GM12891 (cell line): ENCODE data around the gene TTLL6.

Source experiments
- DNase-seq: peaks from one replicate; pipeline ENCODE4 v3.0.0; 2011; ENCODE audit warnings: low spot score; ENCODE audit not compliant: insufficient read length
- FAIRE-seq: peaks from 2 replicates; lab custom pipeline; 2011; peaks lifted over from hg19 to GRCh38; lab: Jason Lieb, UNC
- PAX5 ChIP-seq: IDR thresholded peaks from 2 replicates; pipeline ENCODE4 v1.6.1; 2011; ENCODE audit warnings: low read length, moderate library complexity, mild to moderate bottlenecking; ENCODE audit not compliant: insufficient read depth, severe bottlenecking
- POLR2A ChIP-seq: IDR thresholded peaks from 2 replicates; pipeline ENCODE4 v1.6.1; 2011; ENCODE audit warnings: low read depth, low read length, control low read depth
- POLR2AphosphoS5 ChIP-seq: IDR thresholded peaks from 2 replicates; pipeline ENCODE4 v1.6.1; 2011; ENCODE audit warnings: low read depth, low read length, control low read depth
- POU2F2 ChIP-seq: IDR thresholded peaks from 2 replicates; pipeline ENCODE4 v1.6.1; 2011; ENCODE audit warnings: low read depth, mild to moderate bottlenecking, control low read depth, low read length, moderate library complexity
- SPI1 ChIP-seq: IDR thresholded peaks from 2 replicates; pipeline ENCODE4 v1.6.1; 2011; ENCODE audit warnings: low read depth, low read length, control low read depth
- TAF1 ChIP-seq: IDR thresholded peaks from 2 replicates; pipeline ENCODE4 v1.6.1; 2011; ENCODE audit warnings: low read depth, low read length, control low read depth

TTLL6 gene

GRCh38 chr17:48769009-48769675 lies 47.9 kb downstream of the TTLL6 start:
- DNase-seq (no peak), FAIRE-seq (no peak)
- no peak for TF ChIP-seq POLR2AphosphoS5
- no peak for TF ChIP-seq PAX5
- no peak for TF ChIP-seq SPI1
- no peak for TF ChIP-seq TAF1
- no peak for TF ChIP-seq POU2F2
- TF ChIP-seq POLR2A: no peak

DNA sequence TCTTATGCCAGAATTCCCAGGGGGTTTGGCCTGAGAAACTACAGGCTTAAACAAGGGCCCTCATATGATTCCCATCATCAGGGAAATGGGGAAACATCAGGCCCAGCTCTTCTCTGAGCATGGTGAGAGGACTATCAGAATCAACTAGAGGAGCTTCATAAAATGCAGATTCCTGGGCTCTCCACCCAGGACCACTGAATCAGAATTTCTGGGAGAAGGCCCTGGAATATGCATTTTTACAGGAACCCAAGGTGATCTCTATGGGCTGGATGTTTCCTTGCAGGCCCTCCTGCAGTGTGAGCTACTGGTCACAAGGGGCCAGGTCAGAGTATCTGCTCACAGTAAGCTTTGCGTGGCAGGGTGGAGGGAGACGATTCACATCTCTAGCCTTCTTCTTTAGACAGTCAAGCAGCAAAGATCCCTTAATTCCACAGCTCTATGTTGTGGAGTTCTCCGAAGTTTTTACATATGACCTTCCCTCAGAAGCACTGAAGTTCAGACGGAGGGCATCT lies 49.7 kb downstream of the TTLL6 start:
- TF ChIP-seq POLR2AphosphoS5 (no peak), PAX5 (no peak), SPI1 (no peak), TAF1 (no peak)
- DNase-seq (no peak), FAIRE-seq (no peak)

DNA sequence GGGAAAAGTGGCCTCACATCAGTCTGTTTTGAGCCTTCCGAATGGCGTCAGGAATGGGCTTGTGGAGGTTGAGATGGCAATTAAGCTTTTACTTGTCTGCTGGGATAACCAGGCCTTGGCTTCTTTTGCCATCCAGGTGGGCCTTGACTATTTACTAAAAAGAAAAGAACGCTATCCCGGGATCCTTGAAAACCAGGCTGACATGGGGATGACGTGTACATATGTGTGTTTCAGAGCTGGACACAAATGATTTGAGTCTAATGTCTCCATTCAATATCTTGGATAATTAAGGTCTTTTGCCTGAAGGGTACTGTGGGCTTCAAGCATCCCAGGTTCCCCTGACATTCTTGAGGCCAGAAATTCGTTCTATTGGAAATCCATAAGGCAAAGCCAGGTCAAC lies 55.9 kb downstream of the TTLL6 start:
- FAIRE-seq (no peak), DNase-seq (no peak)
- TF ChIP-seq PAX5 (no peak), POLR2AphosphoS5 (no peak), POU2F2 (no peak), TAF1 (no peak), SPI1 (no peak), POLR2A (no peak)

GRCh38 chr17:48760411-48760810 lies 56.6 kb downstream of the TTLL6 start:
- DNase-seq (no peak), FAIRE-seq (no peak)
- TF ChIP-seq POLR2AphosphoS5 (no peak), PAX5 (no peak), POU2F2 (no peak), TAF1 (no peak), SPI1 (no peak), POLR2A (no peak)

DNA sequence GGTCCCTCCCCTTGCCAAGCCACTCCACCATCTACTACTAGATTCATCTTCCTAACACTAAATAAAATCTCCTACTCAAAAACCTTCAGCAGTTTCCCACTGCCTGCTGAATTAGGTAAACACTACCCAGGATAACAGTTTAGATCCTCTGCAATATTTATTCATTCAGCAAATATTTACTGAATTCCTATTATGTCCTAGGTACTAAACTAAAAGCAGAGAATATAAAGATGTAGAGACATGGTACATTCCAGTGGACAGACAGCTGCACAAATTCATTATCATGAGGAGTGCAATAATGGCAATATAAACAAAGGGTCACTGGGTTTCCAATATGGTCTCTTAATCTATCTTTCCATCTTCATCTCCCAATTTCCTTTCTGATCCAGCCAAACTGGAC lies 57.7 kb downstream of the TTLL6 start:
- FAIRE-seq: no peak
- no peak for DNase-seq
- TF ChIP-seq SPI1: no peak
- no peak for TF ChIP-seq POLR2AphosphoS5
- TF ChIP-seq POU2F2: no peak
- no peak for TF ChIP-seq PAX5
- no peak for TF ChIP-seq TAF1
- TF ChIP-seq POLR2A: no peak

DNA sequence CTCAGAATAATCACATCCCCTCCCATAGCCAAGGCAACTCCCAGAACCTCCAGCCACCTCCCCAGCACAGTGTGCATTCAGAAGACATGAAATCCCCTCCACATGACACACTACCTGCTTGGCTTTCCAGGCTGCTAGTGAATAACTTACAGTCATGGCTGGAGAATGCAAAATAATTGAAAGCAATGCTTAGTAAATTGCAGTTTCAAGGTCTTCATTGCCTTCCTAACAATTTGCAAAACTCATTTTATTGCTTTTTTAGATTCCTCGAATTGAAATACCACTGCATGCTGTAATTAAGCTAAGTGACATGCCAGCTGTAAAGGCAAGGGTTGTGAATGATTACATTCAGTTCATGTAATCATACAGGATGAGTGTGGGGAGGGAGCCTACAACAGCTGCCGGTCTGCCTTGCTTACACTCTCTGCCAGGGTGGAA lies 59.5 kb downstream of the TTLL6 start:
- DNase-seq (no peak), FAIRE-seq (no peak)
- TF ChIP-seq PAX5: no peak
- no peak for TF ChIP-seq SPI1
- no peak for TF ChIP-seq POLR2AphosphoS5
- TF ChIP-seq TAF1: no peak
- TF ChIP-seq POLR2A: no peak
- no peak for TF ChIP-seq POU2F2

GRCh38 chr17:48756830-48757251 lies 60.2 kb downstream of the TTLL6 start:
- no peak for FAIRE-seq
- TF ChIP-seq POU2F2: no peak
- no peak for TF ChIP-seq POLR2A
- TF ChIP-seq PAX5: no peak
- TF ChIP-seq POLR2AphosphoS5: no peak
- peak; percentile 39; the same call in 1 of the 2 replicates for TF ChIP-seq SPI1
- no peak for DNase-seq

DNA sequence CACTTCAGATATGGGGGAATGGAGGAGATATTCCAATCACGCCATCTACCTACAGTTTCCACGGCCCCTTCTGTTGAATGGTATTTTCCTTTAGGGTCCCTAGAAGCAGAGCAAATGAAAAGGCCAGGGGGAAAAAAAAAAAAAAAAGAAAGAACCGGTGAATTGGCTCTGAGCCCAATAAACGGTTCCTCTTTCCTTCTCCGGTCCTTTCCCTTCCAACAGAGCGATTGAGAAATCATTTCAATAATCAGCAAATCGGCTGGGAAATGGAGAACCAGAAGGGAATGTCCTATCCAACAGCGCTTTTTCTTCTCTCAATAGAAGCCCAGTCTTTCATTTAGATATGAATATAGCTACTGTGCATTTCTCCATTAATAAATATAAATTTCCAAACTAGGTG lies 61.7 kb downstream of the TTLL6 start:
- TF ChIP-seq TAF1 (no peak), SPI1 (no peak), POLR2AphosphoS5 (no peak), PAX5 (no peak), POLR2A (no peak), POU2F2 (no peak)
- FAIRE-seq (no peak), DNase-seq (no peak)

DNA sequence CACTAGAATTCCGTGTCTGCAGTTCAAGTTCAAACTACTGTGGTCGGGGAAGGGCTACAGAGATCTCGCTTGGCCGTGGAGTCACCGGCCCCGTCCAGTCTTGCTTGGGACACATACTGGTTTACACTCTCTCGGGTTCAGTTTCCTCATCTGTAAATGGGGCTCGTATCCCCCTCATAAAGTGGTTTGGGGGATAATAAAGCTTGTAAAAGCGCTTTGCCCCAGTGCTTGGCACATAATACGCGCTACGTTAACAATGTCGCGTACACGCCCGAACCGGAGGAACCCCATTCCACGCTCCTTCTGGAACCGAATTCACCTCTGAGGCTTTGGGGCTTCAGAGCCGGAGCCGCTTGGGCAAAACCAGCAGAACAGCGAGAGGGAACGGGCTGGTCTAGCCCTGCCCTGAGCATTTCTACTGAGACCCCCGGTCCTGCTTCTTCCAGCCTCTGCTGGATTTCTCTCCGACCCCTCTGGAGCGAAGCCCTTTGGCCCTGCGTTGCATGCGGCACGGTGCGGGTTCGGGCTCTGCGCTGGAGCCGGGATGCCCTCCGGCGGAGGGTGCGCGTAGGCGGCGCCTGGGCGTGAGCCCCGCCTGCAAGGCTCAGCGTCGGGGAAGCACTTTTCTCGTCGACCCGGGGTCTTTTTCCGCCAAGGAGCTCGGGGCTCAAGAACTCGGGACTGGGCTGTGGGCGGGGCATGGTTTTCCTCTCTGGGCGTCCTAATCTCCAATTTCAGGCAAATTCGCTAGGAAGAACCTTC lies 62.3 kb downstream of the TTLL6 start:
- no peak for DNase-seq
- TF ChIP-seq TAF1 (no peak), POU2F2 (no peak), PAX5 (no peak)
- FAIRE-seq: no peak
